Stimulated activated CD4-positive, alpha-beta T cell treated with anti-CD3 and anti-CD28 coated beads, Interleukin-12 subunit alpha, Interleukin-12 subunit beta, amount 100 ng/mL, for 4 hours (primary cell): ENCODE measurements around the gene CYSTM1.
A peak's percentile ranks its signal among the peaks of the same experiment; 100 is the strongest.

ENCODE experiments used
- DNase-seq: peaks from one replicate; pipeline ENCODE4 v3.0.0-alpha.2; 2020

The CYSTM1 gene, protein sequence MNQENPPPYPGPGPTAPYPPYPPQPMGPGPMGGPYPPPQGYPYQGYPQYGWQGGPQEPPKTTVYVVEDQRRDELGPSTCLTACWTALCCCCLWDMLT

DNA sequence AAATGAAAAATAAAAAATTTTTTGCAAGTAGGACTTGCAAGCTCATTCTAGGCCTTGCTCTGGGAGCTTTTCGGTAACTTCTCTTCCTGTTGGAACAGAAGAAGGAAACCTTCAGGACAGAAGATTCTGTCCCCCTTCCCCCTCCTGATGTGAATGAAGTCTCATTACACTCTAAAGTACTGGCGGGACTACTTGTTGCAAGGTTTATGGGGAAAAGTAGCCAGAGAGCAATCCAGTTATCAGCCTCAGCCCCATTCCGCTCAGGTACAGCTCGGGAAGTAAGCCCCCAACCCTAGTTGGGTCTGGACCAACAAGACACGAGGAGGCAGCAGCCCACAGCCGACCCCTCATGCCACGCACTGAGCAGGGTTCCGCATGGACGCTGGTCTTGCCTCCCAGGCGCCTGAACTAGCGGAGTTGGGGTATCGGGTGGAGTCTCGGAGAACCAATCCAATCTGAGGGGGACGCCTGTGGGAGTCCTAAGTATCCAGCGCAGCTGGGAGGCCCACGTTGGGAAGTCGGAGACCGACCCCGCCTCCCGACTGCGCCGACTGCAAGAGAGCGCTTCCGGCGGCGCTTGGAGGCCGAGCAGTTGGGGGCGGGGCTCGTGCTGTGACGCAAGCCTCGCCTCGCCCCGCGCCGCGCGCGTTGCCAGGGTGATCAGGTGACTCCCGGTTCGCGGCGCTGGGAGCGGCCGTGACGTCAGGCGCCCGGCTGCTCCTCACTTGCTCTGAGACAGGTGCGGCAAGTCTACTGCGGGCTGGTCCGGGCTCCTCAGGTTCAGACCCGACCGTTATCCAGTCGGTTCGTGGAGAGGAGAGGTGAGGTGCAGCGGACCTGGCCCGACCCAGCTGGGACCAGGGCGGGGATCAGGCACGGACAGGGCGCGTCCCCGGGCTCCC lies at the start of gene CYSTM1:
TSS of gene CYSTM1 (plus strand) at position 724 of the 902 bp plus-strand sequence. CDS start 19,278 bp downstream, outside the sequence.
- peak; percentile 95 for DNase-seq

DNA sequence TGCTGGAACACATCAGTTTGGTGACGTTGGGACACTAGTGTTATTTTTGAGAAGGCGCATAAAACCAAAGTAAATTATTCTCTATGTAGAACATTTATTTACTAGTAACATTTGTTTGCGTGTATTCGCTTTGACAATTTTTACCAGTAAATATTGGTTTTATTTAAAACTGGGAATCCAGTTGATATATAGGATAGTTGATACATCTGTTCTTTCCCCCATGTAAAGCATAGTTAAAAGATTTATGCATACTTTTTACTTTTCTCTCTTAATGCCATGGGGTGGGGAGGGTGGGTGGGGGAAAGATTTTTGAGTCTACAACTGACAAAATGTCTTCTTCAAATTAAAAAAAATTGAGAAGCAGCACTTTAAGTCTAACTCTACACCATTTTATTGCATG lies 49.4 kb upstream of the CYSTM1 start, which contains the start of gene IGIP:
TSS of gene IGIP (plus strand) at position 301 of the 400 bp plus-strand sequence. CDS start 2,540 bp downstream, outside the sequence.
- no peak for DNase-seq

DNA sequence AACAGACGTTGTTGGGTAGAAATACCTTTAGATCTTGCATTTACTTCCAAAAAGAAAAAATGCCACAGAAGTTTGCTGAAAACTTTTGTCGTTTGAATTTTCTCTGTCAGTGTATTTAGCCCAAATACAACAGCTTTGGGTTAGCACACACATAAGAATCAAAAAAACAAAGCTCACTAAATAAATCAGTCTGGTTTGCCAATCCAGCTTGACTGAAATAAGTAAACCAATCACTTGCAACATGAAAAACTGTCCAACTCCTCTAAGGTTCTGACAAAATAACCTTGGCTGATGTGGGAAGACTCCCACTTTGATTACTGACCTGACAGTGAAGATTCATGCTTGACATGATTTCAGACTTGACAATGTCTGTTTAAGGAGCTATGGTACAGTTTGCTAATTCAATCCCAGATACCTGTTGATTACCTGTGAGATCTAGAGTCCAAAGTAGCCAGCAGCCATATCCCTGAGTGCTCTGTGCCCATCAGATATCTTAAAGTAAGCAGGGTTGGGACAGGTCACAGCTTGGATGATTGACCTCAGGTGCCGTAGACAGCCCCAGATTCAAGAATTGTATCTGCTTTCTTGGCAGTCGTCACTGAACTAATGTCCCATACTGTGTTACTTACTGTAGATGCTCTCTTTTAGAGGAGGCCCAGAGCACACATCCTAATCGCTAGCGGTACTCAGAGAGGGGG lies 48.5 kb upstream of the CYSTM1 start:
- DNase-seq, result no peak

DNA sequence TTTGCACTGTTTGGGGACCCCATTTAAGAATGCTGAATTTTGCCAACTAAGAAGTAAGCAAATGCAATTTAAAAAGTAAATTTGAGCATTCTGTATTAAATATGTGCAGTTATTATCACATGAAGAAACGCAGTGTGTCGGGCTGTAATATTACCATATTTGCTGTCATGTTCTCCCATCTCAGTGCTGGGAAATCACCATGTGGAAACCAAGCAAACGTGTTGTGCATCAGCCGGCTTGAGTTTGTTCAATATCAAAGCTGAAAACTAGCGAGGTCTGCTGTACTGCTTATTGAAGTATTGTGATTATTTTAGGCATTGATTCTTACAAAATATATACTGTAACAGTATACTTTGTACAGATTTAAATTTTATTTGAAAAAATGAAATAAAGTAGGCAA lies 46.6 kb upstream of the CYSTM1 start:
- DNase-seq, result no peak

DNA sequence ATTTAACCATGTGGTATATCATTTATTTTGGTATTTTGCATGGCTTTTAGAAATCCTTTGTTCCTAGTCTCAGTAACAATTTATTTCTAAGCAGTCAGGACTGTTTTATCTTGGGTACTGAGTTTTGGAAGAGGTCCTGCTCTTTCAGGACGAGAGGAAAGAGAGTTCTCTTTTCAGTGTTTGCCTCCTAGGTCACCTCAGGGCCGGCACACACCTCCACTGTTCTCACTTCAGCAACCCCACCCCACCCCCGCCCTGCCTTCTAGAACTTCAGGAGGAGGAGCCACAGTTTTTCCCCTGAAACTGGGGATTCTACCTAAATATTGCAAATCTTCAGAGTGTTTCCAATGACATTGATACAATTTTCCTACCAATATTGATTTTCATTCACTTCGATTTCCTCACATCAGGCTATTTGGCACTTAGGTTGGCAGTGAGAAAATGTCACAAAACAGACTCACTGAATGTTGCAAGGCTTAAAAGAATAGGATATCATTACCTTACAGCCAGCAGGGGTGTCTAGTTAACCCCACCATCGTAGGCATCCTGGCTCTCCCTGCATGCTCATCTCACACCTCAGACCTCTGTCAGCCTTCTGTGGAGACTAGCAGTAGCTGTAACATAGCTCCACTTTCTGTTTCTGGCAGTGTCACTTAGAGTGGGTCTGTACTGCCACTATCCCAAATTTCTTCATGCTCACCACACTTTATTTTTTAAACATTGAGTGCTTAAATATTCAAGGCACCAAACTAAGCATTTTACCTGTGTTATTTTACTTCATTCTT lies 43.8 kb upstream of the CYSTM1 start:
- DNase-seq, result no peak

DNA sequence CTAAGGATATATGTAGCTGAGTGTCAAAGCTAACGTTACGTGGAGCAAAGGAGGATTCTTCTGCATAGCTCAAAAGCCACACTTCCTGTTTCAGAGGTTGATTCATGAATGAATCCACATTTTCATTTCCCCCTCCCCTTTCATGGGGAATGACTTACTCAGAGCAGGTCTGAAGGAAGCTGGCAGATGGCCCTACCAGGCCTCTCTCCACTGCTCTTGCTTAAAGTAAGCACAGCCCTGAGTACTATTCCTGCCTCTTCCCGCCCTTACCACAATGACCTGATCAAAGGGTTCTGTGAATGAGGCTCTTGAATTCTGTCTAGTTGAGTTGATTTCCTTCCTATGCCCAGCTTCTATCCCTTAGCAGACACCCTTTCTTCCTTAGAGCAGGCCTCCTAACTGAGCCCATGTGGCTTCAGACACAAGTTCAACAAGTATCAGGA lies 43.0 kb upstream of the CYSTM1 start:
- no peak for DNase-seq

DNA sequence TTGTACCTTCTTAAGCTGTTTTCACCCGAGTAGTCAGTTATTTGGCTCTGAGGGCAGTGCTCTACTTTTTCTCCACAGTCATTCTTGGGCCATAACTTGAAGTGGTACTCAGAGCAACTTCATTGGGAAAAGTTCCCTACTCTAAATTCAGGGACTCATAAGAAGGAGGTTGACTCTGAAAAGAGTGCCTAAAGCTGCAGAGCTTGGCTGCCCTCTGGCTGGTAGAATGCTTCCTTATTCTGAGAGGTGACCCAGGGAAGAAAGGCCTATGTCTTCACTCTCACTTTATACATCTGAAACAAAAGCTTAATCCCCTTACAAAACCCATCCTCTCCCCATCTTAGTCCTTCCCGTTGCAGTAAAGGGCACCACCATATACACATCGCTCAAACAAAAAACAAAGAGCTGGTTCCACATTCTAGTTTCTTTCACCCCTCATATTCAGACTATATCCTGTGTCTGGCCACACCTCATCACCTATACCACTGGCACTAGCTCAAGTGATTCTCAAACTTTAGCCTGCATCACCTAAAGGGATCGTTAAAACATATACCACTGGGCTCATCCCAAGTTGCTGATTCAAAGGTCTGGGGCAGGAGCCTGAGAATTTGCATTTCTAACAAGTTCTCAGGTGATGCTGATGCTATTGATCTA lies 41.3 kb upstream of the CYSTM1 start:
- no peak for DNase-seq

DNA sequence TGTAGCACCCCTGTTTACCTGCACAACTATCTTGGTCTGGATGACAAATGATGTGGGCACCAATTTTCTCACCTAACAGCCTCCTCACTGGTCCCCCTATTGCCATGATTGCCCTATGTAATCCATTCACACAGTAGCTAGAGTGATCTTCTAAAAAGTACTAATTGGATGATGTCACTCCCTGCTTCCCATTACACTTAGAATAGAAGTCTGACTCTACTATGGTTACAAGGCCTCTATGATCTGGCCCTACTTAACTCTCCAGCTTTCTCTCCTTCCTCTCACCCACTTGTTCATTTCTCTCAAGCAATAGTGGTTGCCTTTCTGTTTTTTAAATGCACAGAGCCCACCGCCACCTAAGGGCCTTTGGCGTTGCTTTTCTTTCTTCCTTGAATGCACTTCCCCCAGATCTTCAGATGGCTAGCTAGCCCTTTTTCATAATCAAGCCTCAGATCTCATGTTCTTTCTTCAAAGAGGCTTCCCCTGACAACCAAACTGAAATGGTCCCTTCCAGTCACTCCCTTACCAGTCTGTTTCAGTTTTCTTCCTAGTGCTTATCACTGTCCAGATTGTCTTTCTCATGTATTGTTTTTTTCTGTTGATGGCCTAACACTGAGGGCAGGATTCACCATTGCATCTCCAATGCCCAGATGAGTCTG lies 40.6 kb upstream of the CYSTM1 start:
- no peak for DNase-seq

DNA sequence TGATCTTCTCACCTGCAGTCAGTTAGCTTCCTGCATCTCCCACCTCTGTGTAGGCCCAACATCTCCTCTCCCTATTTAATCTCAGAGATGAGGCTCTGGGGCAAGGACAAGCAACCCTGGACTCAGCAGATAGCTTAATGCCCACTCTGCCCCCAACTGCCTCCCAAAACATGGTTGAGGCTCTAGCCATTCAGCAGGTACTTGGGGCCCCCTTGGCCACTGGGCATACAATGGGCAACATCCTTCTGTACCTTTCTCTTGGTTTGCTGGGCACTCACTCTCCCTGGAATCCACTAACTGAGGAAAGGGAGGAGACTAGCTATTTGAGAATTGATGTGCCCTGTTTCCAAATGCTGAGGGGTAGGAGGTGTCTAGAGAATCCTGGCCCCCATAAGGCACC lies 39.9 kb upstream of the CYSTM1 start:
- DNase-seq, result no peak

DNA sequence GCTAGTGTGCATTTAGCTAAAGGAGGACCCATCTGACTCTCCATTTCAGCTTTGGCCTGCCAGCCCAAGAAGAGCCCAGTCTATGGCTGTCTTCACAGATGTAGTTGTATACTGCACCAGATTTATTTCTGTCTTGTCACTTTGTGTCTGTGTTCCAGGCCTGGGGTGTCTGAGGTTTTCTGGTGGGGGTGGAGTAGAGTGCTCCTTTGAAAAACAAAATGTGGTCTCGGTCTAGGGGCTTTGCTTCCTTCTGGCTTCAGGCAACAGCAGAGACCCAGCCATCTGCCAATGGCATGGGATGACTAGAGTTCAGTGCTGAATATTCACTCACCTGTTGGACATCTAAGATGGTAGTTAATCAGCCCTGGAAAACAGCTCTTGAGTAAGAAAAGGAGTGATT lies 38.4 kb upstream of the CYSTM1 start:
- DNase-seq, result no peak

DNA sequence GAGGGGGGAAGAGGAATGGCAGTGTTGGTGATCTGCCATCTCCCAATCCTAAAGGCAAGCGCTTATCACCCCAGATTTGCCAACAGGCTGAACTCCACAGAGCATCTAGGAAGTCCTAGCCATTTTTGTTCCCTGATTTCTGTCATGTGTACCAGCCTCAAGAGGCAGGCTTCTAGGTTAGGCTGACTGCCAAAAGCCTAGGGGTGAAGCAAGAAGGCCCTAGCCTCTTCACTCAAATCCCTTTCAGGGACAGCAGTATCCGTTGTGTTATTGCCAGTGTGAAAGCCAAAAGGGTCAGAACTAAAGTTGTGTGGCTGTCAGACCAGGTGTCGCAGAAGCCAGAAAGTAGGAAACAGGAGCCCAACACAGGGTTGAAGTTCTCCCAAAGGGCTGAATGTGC lies 34.6 kb upstream of the CYSTM1 start:
- DNase-seq, result no peak

DNA sequence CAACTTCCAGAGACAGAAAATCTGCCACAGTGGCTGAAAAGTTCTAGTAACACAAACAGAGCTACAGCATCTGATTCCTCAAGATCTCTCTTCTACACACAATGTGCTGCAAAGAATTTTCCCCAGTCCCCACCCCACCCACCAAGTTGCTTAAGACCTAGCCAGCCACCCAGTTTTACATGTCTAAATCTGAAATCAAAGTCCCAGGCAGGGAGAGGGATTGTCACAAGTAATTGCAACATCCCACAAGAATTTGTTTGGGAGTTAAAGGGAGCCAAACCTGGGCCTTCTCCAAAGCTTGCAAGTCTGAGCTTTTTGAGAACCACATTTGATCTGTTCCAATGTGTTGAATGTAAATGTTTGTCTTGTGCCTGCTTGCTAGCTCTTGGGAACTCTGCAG lies 33.7 kb upstream of the CYSTM1 start:
- DNase-seq, result no peak

DNA sequence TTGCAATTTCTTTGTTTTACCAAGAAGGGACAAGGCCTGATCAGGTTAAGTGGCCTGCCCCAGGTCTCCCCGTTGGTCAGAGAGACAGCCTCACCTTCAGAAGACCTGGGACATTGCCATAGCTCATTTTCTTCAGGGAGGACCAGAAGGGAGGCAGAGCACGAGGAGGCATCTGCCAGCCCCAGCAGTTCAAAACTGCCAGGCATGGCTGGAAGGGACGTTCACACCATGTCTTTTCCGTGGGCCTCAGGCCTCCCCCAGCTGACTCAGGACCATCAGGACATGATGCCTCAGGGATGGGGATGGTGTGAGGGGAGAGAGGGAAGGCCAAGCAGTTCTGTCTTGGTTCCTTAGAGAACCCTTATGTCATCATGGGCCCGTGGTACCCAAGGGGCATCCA lies 32.7 kb upstream of the CYSTM1 start:
- DNase-seq, result no peak

DNA sequence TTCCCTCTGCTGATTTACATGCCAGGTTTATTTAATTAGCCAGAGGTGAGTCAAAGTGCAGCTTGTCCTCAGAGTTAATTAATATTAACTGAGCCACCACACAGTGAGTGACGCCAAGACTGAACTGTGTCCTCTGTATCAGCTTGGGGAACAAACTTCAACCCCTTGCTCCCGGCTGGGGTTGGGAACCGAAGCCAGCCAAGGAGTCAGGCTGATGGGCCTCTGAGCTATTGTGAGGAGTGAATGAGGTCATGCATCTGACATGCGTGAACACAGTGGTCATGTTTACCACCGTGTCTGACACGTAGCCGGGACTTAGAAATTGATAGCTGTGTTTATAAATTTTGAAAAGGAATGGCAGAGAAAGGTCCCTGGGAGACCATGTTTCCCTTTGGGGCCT lies 32.1 kb upstream of the CYSTM1 start:
- no peak for DNase-seq

DNA sequence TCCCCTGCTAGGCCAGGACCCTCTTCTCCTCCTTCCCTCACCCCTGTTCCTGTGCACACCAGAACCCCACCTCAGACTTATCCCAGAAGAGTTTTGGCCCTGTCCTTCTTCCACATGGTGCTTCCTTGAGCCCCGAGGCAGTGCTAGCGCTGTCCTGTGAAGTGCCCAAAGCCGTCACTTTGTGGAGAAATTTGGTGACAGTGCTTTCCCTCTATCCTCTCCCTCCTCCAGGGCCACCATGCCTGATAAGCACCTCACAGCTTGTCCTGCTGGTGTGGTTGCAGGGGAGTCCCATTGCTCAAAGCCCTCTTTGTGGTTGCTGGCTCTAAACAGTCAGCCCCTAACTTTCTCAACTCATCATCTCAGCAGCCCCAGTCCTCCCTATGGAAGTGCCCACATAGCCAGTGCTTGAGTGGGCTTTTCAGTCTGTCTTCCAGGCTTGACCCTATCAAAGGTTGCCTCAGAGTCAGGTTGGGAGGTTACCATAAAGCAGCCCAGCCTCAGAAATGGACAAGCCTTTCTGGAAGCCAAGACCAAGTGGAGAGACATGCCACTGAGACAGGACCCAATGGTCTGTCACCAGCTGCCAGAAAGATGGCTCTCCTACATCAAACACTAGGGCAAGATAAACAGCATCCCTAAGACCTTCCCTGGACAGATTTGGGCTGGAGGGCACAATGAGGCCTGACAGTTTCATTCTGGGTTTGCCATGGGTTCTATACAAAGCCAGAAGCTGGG lies 31.3 kb upstream of the CYSTM1 start:
- no peak for DNase-seq

DNA sequence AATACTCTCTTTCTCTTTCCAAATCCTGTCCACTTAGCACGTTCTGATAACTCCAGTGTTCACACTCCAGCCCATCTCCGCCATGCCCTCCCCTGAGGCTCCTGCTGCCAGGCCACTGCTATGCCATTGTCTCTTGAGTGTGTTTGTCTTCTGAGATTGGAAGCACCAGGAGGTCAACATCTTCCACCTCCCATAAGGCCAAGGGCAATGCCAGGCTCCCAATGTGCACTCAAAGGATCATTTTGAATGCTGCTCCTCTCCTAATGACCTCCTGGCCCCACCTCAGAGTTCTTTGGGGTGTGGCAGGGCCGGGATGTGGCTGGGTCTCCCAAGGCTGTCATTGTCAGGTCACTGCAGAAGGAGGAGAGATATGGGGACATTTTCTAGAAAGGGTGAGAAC lies 29.7 kb upstream of the CYSTM1 start:
- DNase-seq, result no peak

DNA sequence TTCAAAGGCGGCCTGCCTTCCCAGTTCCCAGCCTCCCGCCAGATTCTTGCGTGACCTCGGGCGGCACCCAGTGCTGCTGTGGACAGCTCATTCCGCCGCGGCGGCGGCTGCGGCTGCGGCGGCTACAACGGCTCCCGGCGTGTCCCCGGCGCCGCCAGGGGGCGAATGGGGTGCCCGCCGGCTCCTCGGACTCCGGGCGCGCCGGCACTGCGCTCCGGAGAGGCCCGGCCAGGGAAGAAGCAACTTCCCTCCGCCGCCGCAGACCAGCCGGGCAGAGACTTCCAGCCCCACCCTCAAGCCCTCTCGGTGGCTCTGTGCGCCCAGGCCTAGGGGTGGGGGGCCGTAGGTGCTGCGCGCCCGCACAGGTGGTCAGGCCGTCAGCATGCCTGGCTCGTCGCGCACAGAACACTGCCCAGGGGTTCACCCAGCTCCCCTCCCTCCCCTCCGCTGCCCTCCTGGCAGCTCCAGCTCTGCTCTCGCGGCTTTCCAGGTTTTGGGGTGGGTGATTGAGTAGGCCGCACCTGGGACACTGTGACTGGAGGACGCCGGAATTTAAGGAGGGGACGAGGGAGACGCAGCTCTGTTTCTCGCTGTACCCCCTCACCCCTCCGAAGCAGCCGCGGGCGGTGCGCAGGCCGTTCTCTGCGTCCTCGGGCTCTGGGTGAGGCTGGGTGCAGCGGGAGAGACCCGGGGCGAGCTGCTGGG lies 29.0 kb upstream of the CYSTM1 start:
- DNase-seq, result peak; percentile 56

DNA sequence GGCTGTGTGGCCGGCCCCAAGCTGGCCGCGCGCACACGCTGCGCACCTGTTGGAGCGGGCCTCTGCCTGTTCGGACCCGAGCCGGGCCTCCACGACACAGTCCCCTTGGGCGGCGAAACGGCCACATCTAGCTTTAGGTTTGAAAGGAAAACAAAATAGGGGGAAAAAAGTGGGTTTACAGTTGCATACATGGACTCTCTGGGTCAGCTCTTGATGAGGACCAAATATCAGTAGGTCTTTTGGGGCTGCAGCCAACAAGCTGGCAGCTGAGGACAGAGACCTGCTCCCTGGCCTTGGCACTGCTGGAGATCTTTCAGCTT lies 28.5 kb upstream of the CYSTM1 start:
- DNase-seq, result no peak

DNA sequence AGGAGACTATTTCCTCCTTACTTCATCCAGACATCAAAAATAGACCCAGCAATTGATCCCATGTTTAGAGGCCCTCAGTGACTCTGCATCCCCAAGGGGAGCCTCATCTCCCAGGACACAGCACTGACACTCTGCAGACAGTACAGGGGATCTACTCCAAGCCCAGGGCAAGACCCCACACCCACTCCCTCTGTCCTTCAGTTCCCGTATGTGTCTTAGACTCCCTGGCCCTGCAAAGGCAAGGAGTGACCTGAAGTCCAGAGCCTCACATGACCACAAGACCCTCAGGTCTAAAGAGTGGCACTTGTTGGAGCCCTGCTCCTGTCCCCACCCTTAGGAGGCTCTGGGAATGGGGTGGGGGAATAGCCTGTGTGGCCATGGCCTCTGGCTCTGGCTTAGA lies 27.5 kb upstream of the CYSTM1 start:
- no peak for DNase-seq

DNA sequence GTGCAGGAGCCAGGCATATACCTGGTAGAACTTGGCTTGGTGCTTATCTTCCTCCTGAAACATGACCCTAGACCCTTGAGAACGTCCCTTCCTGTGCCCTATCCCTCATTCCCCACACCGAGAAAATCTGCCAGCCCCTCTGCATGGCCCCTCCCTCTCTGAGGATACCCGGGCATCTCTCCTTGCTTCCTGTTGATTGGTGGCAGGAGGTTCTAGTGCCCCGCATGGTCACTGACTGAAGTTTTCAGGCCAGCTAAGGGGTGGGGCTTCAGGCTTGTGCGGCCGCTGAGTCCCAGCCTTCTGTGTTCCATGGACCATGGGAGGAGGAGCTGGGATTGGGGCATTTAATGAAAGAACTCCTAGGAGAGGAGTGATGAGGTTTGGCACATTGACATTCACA lies 26.5 kb upstream of the CYSTM1 start:
- DNase-seq, result no peak

DNA sequence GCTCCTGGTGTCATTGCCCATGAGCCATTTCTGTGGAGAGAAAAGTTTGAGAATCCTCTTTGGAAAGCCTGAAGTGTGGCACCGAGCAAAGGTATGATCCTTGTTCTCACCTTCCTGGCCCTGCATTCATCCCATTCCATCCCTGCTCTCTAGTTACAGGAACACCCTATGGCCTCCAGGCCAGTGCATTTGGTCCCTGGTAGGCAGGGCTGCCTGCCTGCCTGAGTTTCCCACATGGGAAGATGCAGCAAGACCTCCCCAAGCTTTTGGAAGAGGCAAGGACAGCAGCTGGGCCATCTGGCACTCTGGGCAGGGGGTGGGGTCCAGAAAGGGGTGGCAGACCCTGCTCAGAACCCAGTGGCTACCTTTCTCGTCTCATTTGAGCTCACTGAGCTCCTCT lies 24.8 kb upstream of the CYSTM1 start:
- DNase-seq, result no peak
